T-cell (primary cell): ENCODE data around the gene PPP1R14B. TPM values are rescaled to one million over a fixed set of nuclear protein-coding genes. Genes with fewer than 3 reads are reported as not detected.

Experiments used
- ATAC-seq, 4 experiments: fragments of 200-7000 bp in 3 of 4; fragments of 150-1000 bp in 1 of 4; cut with Tn5 transposase; replicated peaks in 1 of 4; 1 replicate in 3 of 4; 2 replicates in 1 of 4; pipeline ENCODE4 v1.10.0; 2021; ENCODE audit warnings: moderate library complexity in 3 of 4, mild to moderate bottlenecking in 2 of 4, moderate number of reproducible peaks in 1 of 4
- CTCF ChIA-PET, 2 donors: fragments of 300-600 bp; sonication (Branson Sonifier 250); formaldehyde crosslinking; loops; one replicate each; lab custom pipeline; 2022; ENCODE audit warnings: antibody characterized with exemption in 2 of 2; lab: Charles Lee
- POLR2A ChIA-PET, 2 donors: fragments of 300-600 bp; sonication (Branson Sonifier 250); formaldehyde crosslinking; loops; one replicate each; lab custom pipeline; 2022; ENCODE audit warnings: antibody characterized with exemption in 2 of 2; lab: Charles Lee
- DNase-seq, 35 experiments: peaks; one replicate each; pipeline versions ENCODE4 v3.0.0 to v3.0.0-alpha.2; 2013 to 2023
- H3K27ac ChIP-seq: one replicate; pipeline ENCODE4 v1.5.1; 2013; ENCODE audit warnings: low read length
- H3K27me3 ChIP-seq, 2 experiments: replicated peaks in 1 of 2; 1 replicate in 1 of 2; 2 replicates in 1 of 2; pipeline versions ENCODE4 v1.6.1 to v1.7.0; 2013; ENCODE audit warnings: low read length in 1 of 2, mixed read lengths in 1 of 2; ENCODE audit not compliant: control insufficient read depth in 2 of 2, insufficient read depth in 2 of 2; ENCODE audit errors: extremely low read depth in 1 of 2
- H3K36me3 ChIP-seq, 2 donors: 1 replicate in 1 of 2; 2 replicates in 1 of 2; pipeline versions ENCODE4 v1.6.1 to v1.7.0; 2013; ENCODE audit warnings: low read length in 1 of 2; ENCODE audit not compliant: control insufficient read depth in 2 of 2, insufficient read depth in 1 of 2; ENCODE audit errors: extremely low read depth in 1 of 2
- H3K4me1 ChIP-seq, 2 experiments: 1 replicate in 1 of 2; 2 replicates in 1 of 2; pipeline versions ENCODE4 v1.6.1 to v1.7.0; 2013; ENCODE audit warnings: low read length in 2 of 2, mixed read lengths in 1 of 2; ENCODE audit not compliant: insufficient read depth in 2 of 2, control insufficient read depth in 1 of 2; ENCODE audit errors: extremely low read depth in 1 of 2
- H3K4me3 ChIP-seq, 2 donors: 1 replicate in 1 of 2; 2 replicates in 1 of 2; pipeline versions ENCODE4 v1.5.1 to v1.7.0; 2013; ENCODE audit warnings: mild to moderate bottlenecking in 2 of 2, low read length in 1 of 2, moderate library complexity in 1 of 2; ENCODE audit not compliant: control insufficient read depth in 1 of 2; ENCODE audit errors: extremely low read depth in 1 of 2
- H3K9me3 ChIP-seq: 2 replicates; pipeline ENCODE4 v1.7.0; 2013
- H3K27ac Mint-ChIP-seq, 2 donors: one replicate each; pipeline ENCODE4 v1.8.0; 2020 to 2021; ENCODE audit warnings: mild to moderate bottlenecking in 2 of 2, mixed read lengths in 2 of 2
- H3K27me3 Mint-ChIP-seq, 2 donors: one replicate each; pipeline ENCODE4 v1.8.0; 2021 to 2022; ENCODE audit warnings: mixed read lengths in 2 of 2
- H3K36me3 Mint-ChIP-seq: one replicate; pipeline ENCODE4 v1.8.0; 2021; ENCODE audit warnings: mixed read lengths
- H3K4me1 Mint-ChIP-seq, 3 donors: one replicate each; pipeline ENCODE4 v1.8.0; 2020 to 2022; ENCODE audit warnings: mixed read lengths in 3 of 3, mild to moderate bottlenecking in 1 of 3
- H3K4me3 Mint-ChIP-seq, 3 donors: one replicate each; pipeline ENCODE4 v1.8.0; 2020 to 2022; ENCODE audit warnings: mild to moderate bottlenecking in 3 of 3, mixed read lengths in 3 of 3, moderate library complexity in 3 of 3
- H3K9me3 Mint-ChIP-seq, 3 donors: one replicate each; pipeline ENCODE4 v1.8.0; 2020 to 2022; ENCODE audit warnings: mixed read lengths in 3 of 3
- WGBS: methylation state at CpG from one replicate; pipeline ENCODE4 v1.1.5; 2013; ENCODE audit warnings: missing lambda C conversion rate; ENCODE audit not compliant: insufficient coverage; 5-methylcytosine and 5-hydroxymethylcytosine counted together
- total RNA-seq, 35 experiments: library from RNA in 6 of 35; stranded (reverse) in 6 of 35; fragments of 120-200 nt in 1 of 35; gene quantifications; one replicate each; pipeline versions ENCODE4 v1.2.1 to v1.2.4 and lab custom pipeline; 2013 to 2026

PPP1R14B gene
- total RNA-seq, 5 donors from 2014 or later (not counting 1 experiment from before 2014, with no cell fraction given) = 31.2 to 143 (median 88.1) TPM

DNA sequence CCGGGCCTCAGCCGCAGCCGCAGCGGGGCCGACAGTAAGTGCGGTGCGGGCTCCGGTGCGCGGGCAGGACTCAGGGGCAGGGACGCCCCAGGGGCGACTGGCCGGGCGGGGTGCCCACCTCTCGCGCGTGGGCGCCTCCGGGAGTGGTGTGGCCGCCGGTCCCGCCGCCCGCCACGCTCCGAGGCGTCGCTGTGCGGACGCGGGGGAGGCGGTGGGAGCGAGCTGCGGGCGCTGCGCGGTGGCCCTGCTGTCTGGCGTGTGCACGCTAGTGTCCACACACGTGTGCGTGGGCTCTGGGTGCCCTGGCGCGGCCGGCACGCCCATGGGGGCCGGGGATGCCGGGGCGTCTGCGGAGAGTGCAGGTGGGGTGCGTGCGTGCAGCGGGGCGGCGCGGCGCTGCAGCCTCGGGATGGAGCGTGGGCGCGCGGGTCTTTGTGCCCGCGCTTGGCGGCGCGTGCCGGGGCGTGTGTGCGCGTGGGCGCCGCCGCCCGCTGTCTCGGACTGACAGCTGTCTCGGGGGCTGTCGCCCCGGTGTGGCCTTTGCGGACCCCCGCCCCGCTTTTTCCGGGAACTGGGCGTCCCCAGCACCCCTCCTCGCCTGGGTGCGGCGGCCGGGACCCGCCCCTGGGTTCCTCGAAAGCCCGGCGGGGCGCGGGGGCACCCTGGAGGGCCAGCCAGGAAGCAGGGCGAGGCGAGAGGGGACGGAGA lies 45.2 kb upstream of the PPP1R14B start:
- Histone ChIP-seq H3K27me3 (peaks cover 12 to 67% of the 10 kb centered on the region in 2 experiments), H3K27ac (no peak overlapping the region), H3K36me3 (no peaks in the 10 kb centered on the region), H3K4me3 (peak overlapping the region; percentile 12 to 50), H3K4me1 (peaks cover 4 to 15% of the 10 kb centered on the region in 2 experiments), H3K9me3 (no peaks in the 10 kb centered on the region)
- ChIA-PET POLR2A (no interaction called here), CTCF (no interaction called here)
- Mint-ChIP-seq H3K4me1 (peaks cover 5 to 12% (median 6%) of the 10 kb centered on the region in 3 donors), H3K27me3 (peaks cover 36 to 49% of the 10 kb centered on the region in 2 donors), H3K4me3 (peak overlapping the region in 2 of 3 donors; percentile 31 to 69), H3K9me3 (no peaks in the 10 kb centered on the region), H3K27ac (no peak overlapping the region), H3K36me3 (no peaks in the 10 kb centered on the region)
- peak in 1 of 35 experiments; percentile 47 for DNase-seq
- WGBS = under 1% methylated on average over 92 of the region's 96 CpGs
- peak; percentile 57 to 69 (median 68) for ATAC-seq

GRCh38 chr11:64291262-64291751 lies 44.6 kb upstream of the PPP1R14B start, which contains the start of gene KCNK4:
Gene KCNK4, plus strand, starts transcription at chr11:64291302. Its CDS starts 1,717 bp downstream, at chr11:64293019.
- POLR2A ChIA-PET = no interaction called here
- H3K4me3 Mint-ChIP-seq = peak within 1 kb of the TSS; percentile 57 to 73 (median 72)
- ATAC-seq (peak in 1 of 4 experiments; percentile 4), DNase-seq (no peak)
- H3K4me3 ChIP-seq = peak within 1 kb of the TSS in 1 of 2 donors; percentile 50
- CTCF ChIA-PET = no interaction called here
- no peaks in the 10 kb centered on the region for H3K9me3 Mint-ChIP-seq
- H3K27ac ChIP-seq = no peak within 1 kb of the TSS
- peaks cover 4 to 21% of the 10 kb centered on the region in 2 experiments for H3K4me1 ChIP-seq
- H3K36me3 ChIP-seq = no peaks in the 10 kb centered on the region
- H3K27me3 ChIP-seq = peaks cover 8 to 61% of the 10 kb centered on the region in 2 experiments
- H3K27ac Mint-ChIP-seq = no peak within 1 kb of the TSS
- no peaks in the 10 kb centered on the region for H3K9me3 ChIP-seq
- WGBS = 10% methylated on average over 43 of the region's 45 CpGs
- H3K36me3 Mint-ChIP-seq = no peaks in the 10 kb centered on the region
- peaks cover 11 to 18% (median 12%) of the 10 kb centered on the region in 3 donors for H3K4me1 Mint-ChIP-seq
- peaks cover 36 to 43% of the 10 kb centered on the region in 2 donors for H3K27me3 Mint-ChIP-seq

- CTCF ChIA-PET = no interaction called here
- no peak for ATAC-seq
- POLR2A ChIA-PET = no interaction called here
- Mint-ChIP-seq H3K27me3 (peaks cover 29 to 36% of the 10 kb centered on the region in 2 donors), H3K36me3 (no peaks in the 10 kb centered on the region), H3K4me1 (peaks cover 13 to 20% (median 14%) of the 10 kb centered on the region in 3 donors), H3K4me3 (peak overlapping the region; percentile 57 to 73 (median 72)), H3K9me3 (no peaks in the 10 kb centered on the region), H3K27ac (no peak overlapping the region)
- DNase-seq = no peak
- H3K4me3 ChIP-seq = no peak overlapping the region
- H3K27ac ChIP-seq = no peak overlapping the region
- 63% methylated on average over 9 of the region's 10 CpGs for WGBS
- H3K27me3 ChIP-seq = peaks cover 5 to 56% of the 10 kb centered on the region in 2 experiments
- no peaks in the 10 kb centered on the region for H3K9me3 ChIP-seq
- H3K36me3 ChIP-seq = no peaks in the 10 kb centered on the region
- peaks cover 4 to 26% of the 10 kb centered on the region in 2 experiments for H3K4me1 ChIP-seq
These were observed 43.9 kb upstream of the PPP1R14B start for GRCh38 chr11:64290352-64291261.

- no peak overlapping the region for H3K4me3 ChIP-seq
- ChIA-PET POLR2A (no interaction called here), CTCF (no interaction called here)
- H3K27ac ChIP-seq = no peak overlapping the region
- no peaks in the 10 kb centered on the region for H3K36me3 Mint-ChIP-seq
- 92% methylated on average over 9 of the region's 13 CpGs for WGBS
- ATAC-seq = no peak
- no peaks in the 10 kb centered on the region for H3K36me3 ChIP-seq
- H3K27me3 Mint-ChIP-seq = peaks cover 18 to 24% of the 10 kb centered on the region in 2 donors
- H3K4me3 Mint-ChIP-seq = no peak overlapping the region
- peaks cover 4 to 34% of the 10 kb centered on the region in 2 experiments for H3K4me1 ChIP-seq
- H3K27ac Mint-ChIP-seq = no peak overlapping the region
- H3K27me3 ChIP-seq = peaks cover 4 to 41% of the 10 kb centered on the region in 2 experiments
- H3K9me3 Mint-ChIP-seq = no peaks in the 10 kb centered on the region
- H3K4me1 Mint-ChIP-seq = peaks cover 13 to 22% (median 14%) of the 10 kb centered on the region in 3 donors
- DNase-seq = no peak
- H3K9me3 ChIP-seq = no peaks in the 10 kb centered on the region
These were observed 42.3 kb upstream of the PPP1R14B start for GRCh38 chr11:64289002-64289564.

- Histone ChIP-seq H3K27me3 (peaks cover 4 to 34% of the 10 kb centered on the region in 2 experiments), H3K9me3 (no peaks in the 10 kb centered on the region), H3K4me3 (no peak overlapping the region), H3K36me3 (no peaks in the 10 kb centered on the region), H3K4me1 (peaks cover 7 to 41% of the 10 kb centered on the region in 2 experiments), H3K27ac (no peak overlapping the region)
- no peaks in the 10 kb centered on the region for H3K36me3 Mint-ChIP-seq
- WGBS = 87% methylated on average over 5 of the region's 9 CpGs
- ATAC-seq (no peak), DNase-seq (no peak)
- no peaks in the 10 kb centered on the region for H3K9me3 Mint-ChIP-seq
- CTCF ChIA-PET = no interaction called here
- no peak overlapping the region for H3K4me3 Mint-ChIP-seq
- H3K27me3 Mint-ChIP-seq = peaks cover 10 to 16% of the 10 kb centered on the region in 2 donors
- H3K4me1 Mint-ChIP-seq = peaks cover 19 to 27% (median 19%) of the 10 kb centered on the region in 3 donors
- H3K27ac Mint-ChIP-seq = no peak overlapping the region
- POLR2A ChIA-PET = no interaction called here
These were observed 41.6 kb upstream of the PPP1R14B start for GRCh38 chr11:64288353-64288750.
